Medulla oblongata (tissue), 1 donor: ENCODE measurements around the gene SPAG9.

Experiments
- DNase-seq: peaks from one replicate; pipeline ENCODE4 v3.0.0-alpha.2; 2015; ENCODE audit errors: extremely low spot score

Gene SPAG9

DNA sequence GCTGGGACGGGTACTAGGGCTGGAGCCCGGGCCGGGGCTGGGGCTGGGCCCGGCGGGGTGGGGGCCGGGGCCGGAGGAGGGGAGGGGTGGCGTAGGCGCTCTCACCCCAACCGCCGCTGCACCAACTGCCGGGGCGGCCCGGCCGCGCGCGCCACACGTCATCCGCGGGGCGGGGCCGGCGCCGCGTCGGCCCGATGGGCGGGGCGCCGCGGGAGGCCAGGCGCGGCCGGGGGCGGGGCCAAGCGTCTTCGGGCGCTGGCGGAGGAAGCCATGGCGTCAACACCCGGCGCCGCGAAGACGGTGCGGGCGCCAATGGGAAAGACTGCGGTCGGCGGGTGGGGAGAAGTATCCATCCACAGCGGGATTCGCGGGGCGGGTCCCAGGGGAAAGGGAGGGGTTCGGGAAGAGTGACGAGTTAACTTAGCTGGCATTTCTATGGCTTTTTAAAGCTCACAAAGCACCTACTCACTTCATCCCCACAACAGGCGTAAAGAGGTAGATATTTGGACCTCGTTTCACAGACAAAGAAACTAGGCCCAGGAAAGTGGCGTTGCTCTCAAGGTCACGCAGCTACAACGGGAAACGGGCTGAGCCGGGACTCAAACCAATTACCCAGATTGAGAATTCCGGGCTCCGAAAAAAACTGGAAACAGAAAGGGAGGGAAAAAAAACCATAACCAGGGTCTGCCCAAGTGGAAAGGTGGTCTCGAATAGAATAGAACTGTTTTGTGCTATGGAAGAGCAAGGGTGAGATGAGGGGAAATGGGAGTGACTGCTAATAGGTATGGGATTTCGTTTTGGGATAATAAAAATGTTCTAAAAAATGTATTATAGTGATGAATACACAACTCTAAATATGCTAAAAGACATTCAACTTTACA, at the start of gene SPAG9:
TSS of gene SPAG9 (minus strand) at position 130 of the 881 bp plus-strand sequence. CDS start 212 bp downstream, outside the sequence.
- peak; percentile 95 for DNase-seq

- DNase-seq, result no peak
Observed at GRCh38 chr17:51169340-51169739, 48.7 kb upstream of the SPAG9 start.

GRCh38 chr17:51166987-51167931, 46.6 kb upstream of the SPAG9 start:
- DNase-seq, result peak; percentile 34

DNA sequence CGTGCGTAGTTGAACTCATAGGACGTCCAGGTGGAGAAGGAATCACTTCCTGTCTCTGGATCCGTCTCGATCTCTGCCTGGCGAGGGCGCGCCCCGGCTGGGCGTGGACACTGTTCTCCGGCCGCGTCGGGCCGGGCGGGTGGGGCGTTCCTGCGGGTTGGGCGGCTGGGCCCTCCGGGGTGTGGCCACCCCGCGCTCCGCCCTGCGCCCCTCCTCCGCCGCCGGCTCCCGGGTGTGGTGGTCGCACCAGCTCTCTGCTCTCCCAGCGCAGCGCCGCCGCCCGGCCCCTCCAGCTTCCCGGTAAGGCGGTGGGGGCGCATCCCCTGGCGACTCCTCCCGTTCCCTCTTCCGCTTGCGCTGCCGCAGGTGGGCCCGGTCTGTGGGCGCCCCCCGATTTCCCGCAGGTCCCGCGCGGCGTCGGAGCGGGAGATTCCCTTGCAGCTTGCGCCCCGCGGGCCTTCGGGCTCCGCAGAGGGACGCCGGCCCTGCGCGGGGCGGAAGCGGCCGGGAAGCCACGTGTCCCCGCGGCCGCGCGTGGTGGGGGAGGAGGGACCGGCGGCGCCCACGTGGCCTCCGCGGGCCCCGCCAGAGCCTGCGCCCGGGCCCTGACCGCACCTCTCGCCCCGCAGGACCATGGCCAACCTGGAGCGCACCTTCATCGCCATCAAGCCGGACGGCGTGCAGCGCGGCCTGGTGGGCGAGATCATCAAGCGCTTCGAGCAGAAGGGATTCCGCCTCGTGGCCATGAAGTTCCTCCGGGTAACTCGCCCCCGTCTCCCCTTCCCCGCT, 45.7 kb upstream of the SPAG9 start, which contains the start of gene NME2:
TSS of gene NME2 (plus strand) at position 214 of the 789 bp plus-strand sequence. CDS start at position 634, 420 bp downstream.
- peak; percentile 86 for DNase-seq

- DNase-seq, result no peak
Observed at GRCh38 chr17:51165680-51166197, 45.1 kb upstream of the SPAG9 start.

DNA sequence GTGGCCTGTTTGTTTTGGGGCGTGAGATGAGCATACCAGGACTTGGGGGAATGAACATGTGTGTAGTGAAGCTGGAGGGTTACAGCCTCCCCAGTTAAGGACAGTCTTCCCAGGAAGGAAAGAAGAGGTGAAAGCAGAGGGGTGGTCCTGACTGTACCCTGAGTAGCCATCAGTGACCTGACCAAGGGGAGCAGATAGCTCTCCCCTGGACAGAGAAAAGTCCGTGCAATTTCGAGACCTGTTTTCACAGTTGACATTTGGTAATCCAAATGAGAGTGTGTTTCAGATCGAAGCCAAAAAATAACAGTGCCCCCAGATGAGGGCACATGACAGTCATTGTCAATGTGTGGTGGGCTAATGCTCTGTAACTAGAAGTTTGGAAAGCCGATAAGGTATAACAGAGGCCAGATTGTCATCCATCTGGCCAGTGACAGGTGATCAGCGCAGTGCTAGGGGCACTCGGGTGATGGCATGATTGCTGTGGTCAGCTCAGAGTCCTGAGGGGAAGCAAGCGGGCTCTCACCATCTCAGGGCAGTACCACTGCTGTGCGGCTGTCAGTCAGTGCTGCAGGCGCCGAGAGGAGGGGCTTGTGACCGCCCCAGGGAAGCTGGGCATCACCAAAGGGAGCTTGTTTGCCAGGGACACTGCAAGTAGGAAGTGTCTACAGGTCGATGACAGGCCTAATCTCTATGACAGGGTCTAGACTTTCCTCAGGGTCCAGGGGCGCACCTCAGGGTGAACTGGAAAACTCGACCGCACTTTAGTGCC, 44.4 kb upstream of the SPAG9 start:
- no peak for DNase-seq

- no peak for DNase-seq
Observed at GRCh38 chr17:51161541-51161940, 40.9 kb upstream of the SPAG9 start.

- DNase-seq, result no peak
Observed at GRCh38 chr17:51159604-51160003, 38.9 kb upstream of the SPAG9 start.

DNA sequence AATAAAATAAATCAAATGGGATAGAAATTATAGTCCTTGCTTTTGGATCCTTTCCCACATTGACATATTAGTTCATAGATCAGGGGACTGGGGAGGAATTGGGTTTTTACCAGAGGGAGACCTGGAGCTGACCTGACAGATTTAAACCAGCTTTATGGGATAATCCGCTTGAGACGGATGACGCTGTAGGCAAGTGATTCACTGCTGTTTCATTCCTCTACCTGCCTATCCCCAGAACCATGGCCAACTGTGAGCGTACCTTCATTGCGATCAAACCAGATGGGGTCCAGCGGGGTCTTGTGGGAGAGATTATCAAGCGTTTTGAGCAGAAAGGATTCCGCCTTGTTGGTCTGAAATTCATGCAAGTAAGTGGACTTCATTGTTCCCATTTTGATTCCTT, 34.7 kb upstream of the SPAG9 start:
- no peak for DNase-seq

GRCh38 chr17:51154176-51154575, 33.5 kb upstream of the SPAG9 start:
- DNase-seq, result peak; percentile 12

GRCh38 chr17:51153210-51154072, 32.8 kb upstream of the SPAG9 start, which contains the start of gene NME1:
Gene NME1, plus strand, starts transcription at chr17:51153559. Its CDS starts 2,096 bp downstream, at chr17:51155655.
- peak; percentile 100 for DNase-seq

DNA sequence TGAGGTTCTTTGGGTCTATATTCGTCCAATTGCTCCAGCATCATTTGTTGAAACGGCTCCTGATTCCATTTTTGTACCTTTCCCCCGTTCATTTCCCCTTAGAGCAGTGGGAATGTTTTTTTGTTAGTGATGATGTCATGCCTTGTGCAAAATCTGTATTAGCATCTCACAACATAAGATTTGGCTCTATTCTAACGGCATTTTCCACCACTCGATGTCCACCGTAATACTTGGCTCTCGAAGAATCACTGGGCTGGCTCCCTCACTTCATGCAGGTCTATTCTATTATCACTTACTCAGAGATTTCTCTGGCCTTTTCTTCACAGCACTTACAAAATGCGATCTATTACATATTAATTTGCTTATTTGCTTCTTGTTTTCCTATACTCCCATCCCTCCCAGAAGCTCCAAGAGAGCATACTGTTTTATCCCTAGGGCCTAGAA, 32.1 kb upstream of the SPAG9 start:
- DNase-seq, result no peak

DNA sequence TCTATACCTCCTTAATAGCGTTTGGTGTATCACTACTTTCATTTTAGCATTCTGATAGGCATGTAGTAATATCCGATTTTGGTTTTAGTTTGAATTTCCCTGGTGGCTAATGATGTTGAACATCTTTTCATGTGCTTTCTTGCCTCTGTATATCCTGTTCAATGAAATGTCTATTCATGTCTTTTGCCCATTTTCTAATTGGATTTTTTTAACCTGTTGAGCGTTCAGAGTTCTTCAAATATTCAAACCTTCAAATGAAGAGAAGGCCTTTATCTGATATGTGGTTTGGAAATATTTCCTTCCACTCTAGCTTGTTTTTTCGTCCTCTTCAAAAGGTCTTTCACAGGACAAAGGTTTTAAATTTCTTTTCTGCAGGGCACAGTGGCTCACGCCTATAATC, 30.3 kb upstream of the SPAG9 start:
- no peak for DNase-seq

- DNase-seq, result no peak
Observed at GRCh38 chr17:51149163-51149562, 28.5 kb upstream of the SPAG9 start.

- DNase-seq, result no peak
Observed at GRCh38 chr17:51147650-51148049, 27.0 kb upstream of the SPAG9 start.

- no peak for DNase-seq
Observed at GRCh38 chr17:51144266-51145022, 23.8 kb upstream of the SPAG9 start.

GRCh38 chr17:51142597-51142996, 21.9 kb upstream of the SPAG9 start:
- no peak for DNase-seq

GRCh38 chr17:51135956-51136355, 15.3 kb upstream of the SPAG9 start:
- no peak for DNase-seq

DNA sequence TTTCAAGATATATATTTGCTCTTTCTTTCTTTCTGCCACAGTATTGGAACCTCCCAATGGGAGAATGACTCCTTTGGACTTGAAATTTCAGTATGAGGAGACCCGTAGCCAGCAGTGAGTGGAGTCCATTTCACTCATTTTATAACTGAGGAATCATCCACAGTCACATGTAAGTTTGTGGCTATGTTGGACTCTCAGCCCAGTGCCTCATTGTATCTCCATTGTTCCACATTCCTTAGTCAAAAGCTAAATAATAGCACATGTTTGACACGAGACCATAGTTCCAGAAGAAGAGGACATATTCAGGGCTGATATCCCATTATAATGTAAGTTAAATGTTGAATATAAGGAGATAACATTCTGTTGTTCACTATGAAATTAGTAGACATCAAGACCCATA, 12.7 kb upstream of the SPAG9 start:
- no peak for DNase-seq
